ENCODE data around the gene HACD2.
A peak's percentile ranks its signal among the peaks of the same experiment; 100 is the strongest.
"Not testable (repeated sequence)": the region's sequence is repeated elsewhere in the genome, so short reads cannot be mapped to it uniquely, and the experiment has no call there.

HACD2 gene

DNA sequence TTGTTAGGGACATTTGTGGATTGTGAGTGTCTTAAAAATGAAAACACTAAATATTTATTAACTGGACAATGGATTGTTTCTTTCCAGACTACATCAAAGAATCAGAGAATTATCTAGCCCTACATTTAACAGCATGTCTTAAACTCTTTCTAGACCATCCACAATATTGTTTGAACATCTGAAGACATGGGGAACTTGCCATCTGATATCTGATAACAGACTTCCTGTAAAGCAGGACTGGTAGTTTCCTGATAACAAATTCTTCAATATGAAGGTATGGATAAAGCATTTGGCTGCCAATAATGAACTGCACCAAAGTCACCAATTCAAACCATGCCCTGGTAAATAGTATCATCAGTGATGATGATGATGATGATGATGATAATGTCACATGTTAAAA is 26.2 kb upstream of the HACD2 start:
- peak; percentile 5 for DNase-seq

DNA sequence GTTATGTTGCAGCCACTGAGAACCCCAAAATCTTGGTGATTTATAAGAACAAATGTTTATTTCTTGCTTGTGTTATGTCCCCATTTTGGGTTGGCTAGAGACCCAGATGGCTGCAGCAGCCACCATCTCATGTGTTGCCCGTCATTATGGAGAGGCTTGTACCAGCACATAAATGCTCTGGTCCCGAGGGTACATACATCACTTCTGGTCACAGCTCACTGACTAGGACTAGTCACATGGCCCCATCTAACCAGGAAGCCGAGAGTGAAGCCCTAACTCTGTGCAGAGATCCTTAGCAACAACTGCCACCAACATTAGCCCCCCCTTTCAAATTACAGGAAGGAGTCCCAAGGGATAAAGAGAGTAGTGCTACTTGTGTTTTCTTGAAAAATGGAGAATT is 25.5 kb upstream of the HACD2 start:
- DNase-seq = no peak

DNA sequence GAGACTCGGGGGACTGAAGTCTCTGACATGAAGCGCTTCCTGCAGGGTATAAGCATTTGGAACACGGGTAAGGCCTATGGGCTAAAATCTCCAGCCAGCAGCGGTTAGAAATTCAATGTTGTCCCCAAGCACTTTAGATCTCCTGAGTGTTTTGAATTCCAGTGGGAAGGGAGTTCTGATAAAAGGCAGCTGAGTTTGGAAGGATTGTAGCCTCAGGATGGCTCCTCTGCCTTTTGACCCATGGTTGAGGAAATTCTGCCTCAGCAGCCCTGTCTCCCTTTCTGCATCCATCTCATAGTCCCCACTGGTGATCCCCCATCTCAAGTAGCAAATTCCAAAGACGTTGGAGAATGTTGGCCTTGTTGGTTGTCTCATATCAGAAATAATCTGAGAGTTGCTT is 24.2 kb upstream of the HACD2 start:
- no peak for DNase-seq

DNA sequence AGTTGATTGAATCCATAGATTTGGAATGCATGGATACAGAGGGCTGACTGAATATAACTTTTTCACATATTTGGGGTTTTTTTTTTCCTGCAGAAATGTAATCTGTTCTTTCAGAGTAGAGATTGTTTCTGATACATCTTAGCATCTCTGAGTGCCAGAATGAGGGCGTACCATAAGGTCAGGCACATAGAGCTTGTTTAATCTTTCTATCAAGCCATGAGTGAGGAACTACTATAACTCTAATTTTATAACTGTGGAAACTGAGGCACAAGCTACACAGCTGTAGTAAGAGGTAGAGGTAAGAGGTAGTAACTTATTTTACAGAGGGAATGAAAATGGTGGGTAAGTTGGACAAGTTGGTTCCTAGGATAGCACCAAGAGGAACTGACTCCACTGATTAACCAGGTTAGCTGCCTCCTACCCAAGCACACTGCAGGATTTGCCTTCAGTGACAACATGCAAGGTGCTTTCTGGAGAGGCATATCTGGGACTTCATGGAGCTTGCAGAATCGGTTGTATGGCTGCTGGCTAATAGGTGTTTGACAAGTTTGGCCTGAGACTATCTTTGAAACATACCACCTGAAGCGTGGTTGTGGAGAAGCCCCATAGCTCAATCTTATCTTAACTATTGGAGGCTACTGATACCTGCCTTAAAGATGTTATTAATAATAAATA is 23.5 kb upstream of the HACD2 start:
- no peak for DNase-seq

DNA sequence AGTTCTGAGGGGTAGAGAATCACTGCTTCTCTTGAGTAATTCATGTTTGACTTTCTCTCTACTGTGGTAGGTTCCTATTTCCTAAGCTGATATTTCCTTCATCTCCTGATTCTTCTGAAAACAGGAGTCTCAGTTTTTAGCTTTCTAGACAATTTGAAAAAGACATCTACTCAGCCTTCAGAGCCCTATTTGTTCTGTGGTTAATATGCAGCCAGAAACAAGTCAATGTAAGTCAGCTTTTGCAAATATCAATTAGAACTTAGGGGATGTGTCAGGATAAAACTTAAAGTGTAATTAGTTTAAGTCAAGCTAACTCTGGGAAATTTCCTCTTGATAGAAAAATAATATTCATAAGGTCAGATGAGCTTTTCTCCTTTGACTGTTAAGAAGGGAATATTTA is 21.7 kb upstream of the HACD2 start:
- DNase-seq = no peak

DNA sequence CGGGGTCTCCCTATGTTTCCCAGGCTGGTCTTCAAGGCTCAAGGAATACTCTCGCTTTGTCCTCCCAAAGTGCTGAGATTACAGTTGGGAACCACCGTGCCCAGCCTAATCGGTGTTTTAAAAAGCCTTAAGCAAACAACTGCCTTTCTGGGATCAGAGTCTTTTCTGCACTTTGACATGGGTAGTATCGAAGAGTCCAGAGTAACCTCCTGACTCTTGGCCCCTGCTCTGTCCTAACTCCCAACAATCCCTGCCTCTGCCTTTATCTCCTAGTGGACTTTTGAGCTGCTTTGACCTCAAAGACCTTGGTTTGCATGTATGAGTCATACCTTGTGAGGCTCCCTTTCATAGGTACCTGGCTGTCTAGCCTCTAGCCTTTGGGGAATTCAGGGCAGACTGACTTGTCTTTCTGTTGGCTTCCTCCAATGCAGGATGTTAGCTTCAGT is 21.0 kb upstream of the HACD2 start:
- no peak for DNase-seq

DNA sequence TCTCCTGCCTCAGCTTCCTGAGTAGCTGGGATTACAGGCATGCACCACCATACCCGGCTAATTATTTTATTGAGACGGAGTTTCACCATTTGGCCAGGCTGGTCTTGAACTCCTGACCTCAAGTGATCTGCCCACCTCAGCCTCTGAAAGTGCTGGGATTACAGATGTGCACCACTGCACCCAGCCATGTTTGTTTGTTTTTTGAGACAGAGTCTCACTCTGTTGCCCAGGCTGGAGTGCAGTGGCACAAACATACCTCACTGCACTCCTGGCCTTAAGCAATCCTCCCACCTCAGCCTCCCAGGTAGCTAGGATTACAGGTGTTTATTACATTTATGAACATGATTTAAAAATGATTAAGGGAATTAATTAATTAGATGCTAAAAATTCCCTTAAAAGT is 18.3 kb upstream of the HACD2 start:
- DNase-seq = not testable (repeated sequence)

DNA sequence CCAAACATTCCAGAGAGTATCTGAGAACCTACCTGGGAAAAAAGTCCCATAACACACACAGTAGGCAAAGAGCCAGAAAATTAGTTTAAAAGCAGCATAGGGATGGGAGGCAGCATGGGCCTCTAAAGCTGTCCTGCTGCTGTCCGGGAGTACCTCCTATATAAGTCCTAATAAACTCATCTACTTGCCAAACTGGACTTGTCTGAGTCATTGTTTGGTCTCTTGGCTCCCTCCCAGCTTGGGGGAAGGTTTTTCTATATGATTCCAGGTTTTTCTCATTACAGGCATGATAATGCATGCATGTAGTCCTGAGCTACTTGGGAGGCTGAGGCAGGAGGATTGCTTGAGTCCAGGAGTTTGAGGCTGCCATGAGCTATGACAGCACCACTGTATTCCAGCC is 17.5 kb upstream of the HACD2 start:
- DNase-seq = peak; percentile 19

DNA sequence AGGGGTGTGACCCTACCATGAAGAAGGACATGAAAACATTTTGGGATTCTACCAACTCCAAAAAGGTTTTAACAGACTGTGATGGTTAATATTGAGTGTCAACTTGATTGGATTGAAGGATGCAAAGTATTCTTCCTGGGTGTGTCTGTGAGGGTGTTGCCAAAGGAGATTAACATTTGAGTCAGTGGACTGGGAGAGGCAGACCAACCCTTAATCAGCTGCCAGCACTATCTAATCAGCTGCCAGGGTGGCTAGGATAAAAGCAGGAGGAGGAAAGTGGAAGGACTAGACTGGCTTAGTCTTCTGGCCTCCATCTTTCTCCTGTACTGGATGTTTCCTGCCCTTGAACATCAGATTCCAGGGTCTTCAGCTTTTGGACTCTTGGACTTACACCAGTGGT is 16.0 kb upstream of the HACD2 start:
- peak; percentile 37 for DNase-seq

DNA sequence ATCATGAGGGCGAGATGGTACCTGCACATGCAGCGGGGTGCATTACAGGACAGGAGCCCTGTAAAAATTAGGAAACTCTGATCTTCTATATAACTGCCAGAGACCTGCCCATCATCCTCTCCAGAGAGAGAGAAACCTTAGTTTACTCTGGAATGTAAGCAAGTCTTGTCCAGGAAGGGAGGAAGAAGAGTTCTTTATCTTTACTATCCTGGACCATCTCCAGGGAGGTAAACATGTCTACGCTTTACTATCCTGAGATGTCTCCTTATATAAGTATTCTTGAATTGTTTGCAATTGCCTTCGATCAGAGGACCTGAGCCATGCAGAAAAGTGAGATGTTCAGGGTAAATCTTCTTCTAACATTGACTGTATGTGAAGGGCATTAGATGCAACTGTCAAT is 12.7 kb upstream of the HACD2 start:
- DNase-seq = no peak

DNA sequence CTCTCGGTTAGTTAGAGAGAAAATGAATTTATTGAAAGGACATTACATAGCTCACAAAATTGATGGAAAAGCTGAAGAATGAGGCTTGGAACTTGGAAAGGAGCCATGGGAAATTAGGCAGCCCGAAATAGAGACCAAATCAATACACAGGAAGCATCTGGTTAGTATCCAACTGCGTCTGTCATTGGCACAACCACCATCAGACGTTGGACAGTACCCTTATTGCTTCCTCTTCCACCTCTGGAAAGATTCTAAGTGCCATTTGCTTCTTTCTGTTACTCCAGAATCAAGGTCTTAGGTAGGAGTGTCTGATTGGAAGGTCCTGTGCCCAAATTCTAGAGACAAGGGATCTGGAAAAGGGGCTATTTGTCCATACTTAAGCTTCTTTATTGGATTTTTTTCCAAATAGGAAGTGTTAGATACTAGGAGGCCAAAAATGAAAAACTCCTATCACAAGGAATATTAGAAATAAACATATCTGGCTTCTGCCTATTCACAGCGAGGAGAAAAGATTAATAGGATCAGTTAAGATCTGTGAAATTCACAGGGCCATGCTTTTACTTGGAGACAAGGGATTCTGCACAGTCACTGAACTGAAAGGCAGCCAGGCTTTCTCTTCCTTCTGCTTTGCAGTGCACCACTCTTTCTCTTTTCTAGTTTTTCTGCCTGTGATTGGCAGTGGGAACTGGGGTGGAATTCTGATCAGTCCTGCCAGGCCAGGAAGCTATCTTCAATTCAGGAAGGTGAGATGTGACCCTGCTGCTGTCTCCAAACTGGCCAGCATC is 10.7 kb upstream of the HACD2 start:
- no peak for DNase-seq

DNA sequence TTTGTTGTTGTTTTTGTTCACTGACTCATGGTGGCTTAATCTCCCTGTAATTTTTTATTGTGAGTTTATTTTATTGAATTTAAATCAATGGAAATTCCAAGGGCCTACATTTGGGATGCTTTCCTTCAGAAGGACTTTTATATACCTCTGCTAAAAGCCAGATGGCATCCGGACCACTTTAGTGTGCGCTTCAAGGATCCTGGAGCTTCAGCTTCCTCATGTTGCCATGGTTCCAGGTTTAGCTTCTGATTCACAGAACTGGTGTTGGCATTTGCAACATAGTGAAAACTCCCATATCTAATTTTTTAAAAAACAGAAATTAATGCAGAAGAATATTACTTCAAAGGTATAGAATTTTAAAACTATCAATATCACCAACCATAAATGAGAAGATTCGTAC is 8.5 kb upstream of the HACD2 start:
- no peak for DNase-seq

DNA sequence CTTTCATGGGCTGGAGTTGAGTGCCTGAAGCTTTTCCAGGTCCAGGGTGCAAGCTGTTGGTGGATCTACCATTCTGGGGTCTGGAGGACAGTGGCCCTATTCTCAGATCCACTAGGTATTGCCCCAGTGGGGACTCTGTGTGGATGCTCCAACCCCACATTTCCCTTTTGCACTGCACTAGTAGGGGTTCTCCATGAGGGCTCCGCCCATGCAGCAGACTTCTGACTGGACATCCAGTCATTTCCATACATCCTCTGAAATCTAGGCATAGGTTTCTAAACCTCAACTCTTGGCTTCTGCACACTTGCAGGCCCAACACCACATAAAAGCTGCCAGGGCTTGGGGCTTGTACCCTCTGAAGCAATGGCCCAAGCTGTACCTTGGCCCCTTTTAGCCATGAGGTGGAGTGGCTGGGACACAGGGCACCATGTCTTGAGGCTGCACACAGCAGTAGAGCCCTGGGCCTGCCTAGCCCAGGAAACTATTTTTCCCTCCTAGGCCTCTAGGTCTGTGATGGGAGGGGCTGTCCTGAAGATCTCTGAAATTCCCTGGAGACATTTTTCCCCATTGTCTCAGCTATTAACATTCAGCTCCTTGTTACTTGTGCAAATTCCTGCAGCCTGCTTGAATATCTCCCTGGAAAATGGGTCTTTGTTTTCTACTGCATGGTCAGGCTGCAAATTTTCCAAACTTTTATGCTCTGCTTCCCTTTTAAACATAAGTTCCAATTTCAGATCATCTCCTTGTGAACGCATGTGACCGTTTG is 6.0 kb upstream of the HACD2 start:
- no peak for DNase-seq

DNA sequence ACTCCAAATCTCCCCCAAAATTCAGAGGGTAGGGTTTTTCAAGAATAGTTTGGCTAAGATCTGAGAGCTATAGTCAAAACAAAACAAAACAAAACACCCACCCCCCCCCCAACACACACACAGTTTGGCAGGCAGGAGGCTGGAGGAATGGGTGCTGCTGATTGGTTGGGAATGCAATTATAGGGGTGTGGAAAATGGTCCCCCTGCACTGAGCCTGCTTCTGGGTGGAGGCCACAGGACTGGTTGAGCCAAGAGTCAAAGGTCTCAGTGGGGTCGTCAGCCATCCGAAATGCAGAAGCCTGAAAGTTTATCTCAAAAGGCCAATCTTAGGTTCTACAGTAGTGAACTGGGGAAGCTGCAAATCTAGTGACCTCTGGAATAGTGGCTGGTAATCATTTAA is 2.5 kb upstream of the HACD2 start:
- no peak for DNase-seq

DNA sequence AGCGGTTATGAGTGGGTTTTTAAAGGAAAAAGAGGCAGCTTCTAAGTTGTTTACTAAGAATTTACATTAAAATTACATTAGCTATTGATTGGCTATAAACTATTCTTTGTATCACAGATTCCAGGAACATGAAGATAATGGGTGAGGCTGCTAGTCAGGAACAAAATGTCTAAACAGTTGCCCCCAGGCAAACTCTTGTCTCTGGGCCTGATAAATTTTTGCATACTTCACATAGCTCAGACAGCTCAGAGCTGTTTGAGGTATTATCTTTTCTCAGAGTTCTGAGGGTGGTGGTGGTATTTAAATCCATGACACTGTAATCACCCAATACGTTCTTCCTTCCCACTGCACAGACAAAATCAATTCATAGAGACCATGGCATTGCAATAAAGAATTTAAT is 2.1 kb upstream of the HACD2 start:
- DNase-seq = peak; percentile 19

DNA sequence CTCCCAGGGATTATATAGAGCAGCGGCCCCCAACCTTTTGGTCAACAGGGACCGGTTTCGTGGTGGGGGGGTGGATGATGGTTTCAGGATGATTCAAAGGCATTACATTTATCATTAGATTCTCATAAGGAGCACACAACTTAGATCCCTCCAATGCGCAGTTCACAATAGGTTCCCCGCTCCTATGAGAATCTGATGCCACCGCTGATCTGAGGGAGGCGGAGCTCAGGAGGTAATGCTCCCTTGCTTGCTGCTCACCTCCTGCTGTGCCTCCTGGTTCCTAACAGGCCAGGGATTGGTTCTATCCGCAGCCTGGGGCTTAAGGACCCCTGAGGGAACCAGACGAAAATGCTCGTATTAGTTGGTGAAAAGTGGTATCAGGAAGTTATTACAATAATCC is 1.3 kb upstream of the HACD2 start:
- peak; percentile 79 for DNase-seq

DNA sequence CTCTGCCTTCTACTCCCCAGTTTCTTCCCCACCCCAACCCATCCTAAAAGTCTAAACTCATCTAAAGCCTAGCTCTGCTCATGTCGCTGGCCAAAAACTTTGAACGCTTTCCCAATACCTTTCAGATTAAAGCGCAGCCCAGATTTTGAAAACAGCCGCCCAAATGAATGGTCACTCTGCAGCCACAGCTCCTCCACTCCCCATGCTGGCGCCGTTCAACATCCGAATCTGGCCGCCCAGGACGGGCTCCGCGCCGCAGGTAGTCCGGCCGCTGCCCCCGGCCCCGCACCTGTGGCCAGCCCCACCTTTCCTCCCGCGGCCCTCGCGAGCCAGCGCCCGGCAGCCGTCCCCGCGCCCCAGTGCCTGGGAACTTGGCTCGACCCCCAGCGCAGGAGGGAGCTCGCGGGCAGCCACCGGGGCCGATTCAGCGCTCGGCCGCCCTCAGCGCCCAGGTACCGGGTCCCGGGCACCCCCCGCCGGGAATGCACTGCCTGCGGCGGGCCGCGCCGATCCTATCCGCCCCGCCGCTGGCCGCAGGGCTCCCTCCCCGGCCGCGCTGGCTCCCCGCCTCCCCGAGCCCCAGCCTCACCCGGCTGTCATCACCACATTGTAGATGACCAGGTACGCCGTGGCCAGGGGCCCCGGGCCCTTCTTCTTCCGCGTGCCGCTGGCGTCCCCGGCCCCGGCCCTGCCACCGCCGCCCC is 417 bp downstream of the HACD2 start:
- peak; percentile 71 for DNase-seq

DNA sequence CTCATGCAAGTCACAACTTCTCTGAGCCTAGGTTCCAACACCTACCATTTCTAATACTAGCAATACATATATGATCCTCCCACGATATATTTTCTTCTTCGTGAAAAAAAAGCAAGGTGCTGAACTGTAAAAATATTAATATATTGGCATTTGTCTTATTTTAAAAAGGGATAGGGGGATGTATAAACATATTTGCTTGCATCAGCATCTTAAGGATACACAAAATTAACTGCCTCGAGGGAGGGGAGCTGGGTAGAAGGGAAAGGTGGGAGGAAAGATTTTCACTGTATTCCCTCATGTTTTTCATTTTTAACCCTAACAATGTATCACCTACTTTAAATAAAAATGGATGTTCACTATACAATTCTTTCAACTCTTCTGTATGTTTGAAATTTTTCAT is 1.3 kb downstream of the HACD2 start:
- no peak for DNase-seq

DNA sequence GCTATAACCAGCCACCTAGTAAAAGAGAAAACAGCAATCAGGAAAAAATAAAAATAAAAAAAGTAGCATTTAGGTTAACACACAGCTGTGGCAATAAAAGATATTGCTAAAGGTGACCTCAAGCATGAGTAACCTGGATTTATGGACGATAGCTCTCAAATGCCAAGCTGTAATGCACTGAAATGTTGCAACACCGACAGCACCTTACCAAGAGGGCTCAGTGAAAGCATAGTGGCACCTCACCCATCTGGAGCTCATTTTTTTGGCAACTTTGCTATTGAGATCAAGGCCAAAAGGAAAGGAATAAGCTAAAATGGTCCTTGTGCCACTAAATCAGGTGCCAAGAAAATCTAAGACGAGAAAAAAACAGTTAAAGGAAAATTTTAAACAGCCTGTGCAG is 2.5 kb downstream of the HACD2 start:
- DNase-seq = no peak

DNA sequence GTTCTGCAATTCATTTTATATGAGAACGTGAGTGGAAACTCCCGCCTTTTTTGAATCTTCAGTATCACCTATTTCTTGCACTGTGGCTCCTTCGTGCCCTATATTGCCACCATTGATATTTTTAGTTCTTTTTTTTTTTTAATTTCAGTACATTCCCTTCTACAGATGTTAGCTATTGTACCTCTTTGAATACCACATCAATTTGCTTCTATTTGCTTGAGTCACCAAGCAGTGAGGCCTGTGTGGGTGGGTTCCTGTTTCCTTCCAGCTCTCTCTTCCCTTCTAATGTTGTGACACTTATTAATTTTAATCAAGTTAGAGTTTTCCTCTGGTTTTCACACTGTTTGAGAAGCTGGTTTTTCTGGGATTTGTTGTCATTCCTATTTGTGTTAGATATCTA is 8.7 kb downstream of the HACD2 start:
- no peak for DNase-seq

DNA sequence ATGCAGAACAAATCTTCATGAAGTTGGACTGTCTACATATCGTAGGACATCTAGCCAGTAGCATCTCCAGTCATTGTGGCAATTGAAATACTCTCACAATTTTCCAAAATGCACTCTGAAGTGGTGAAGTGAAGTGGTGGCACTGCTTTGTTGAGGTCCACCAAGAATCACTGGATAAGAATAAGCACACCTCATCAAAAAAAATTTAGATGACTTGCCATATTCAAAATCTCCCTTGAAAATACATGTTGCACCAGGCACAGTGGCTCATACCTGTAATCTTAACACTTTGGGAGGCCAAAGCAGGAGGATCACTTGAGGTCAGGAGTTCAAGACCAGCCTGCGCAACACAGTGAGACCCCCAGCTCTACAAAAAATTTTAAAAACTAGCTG is 12.9 kb downstream of the HACD2 start:
- no peak for DNase-seq

DNA sequence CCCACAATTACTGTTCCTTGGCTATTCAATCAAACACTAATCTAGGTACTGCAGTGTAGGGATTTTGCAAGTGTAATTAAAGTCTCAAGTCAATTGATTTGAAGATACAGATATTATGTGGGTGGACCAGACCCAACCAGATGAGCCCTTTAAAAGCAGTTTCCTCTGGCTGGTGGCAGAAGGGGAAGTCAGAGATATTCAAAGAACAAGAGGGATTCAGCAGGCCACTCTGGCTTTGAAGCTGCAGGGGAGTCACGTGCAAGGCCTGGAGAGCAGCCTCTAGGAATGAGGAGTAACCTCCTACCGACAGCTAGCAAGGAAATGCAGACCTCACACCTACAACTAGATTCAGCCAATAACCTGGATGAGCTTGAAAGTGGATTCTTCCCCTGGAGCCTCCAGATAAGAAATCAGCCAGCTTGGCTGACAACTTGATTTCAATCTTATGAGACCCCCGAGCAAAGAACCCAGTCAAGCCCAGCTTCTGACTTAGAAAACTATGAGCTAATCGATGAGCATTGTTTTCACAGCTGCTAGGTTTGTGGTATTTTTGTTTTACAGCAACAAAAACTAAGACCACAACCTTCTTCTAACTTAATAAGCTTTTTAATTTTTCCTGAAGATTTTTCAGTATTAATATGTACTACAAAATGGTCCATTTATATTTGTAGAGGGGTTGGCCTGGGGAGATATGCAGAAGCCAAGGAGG is 13.4 kb downstream of the HACD2 start:
- peak; percentile 62 for DNase-seq

DNA sequence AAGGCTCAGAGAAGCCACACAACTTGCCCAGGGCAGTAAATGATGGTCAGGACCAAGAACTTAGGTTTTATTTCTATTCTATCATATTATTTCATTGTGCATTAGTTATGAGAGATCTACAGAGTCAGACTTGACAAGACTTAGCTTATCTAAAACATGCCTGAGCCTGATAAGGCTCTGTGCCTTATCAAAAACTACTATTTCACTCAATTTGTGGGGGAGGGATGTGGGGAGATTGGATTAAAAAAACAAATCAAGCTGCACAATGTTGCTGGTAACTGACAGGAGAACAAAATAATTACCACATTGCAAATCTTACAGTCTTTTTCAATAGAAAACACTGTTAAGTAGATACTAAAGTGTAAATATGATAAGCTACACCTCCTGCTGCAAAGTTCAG is 16.0 kb downstream of the HACD2 start:
- peak; percentile 27 for DNase-seq
